ES-I3 (cell line): Measurements from ENCODE around the gene KRTAP13-1.
A peak's percentile ranks its signal among the peaks of the same experiment; 100 is the strongest.

Experiments used
- H3K36me3 ChIP-seq: 2 replicates; pipeline ENCODE4 v1.6.1; 2013; ENCODE audit warnings: mild to moderate bottlenecking, low read length, control low read depth, moderate library complexity; ENCODE audit not compliant: insufficient read depth
- H3K4me1 ChIP-seq: 2 replicates; pipeline ENCODE4 v1.6.1; 2013; ENCODE audit warnings: mild to moderate bottlenecking, control low read depth, low read length; ENCODE audit not compliant: insufficient read depth
- H3K9ac ChIP-seq: 2 replicates; pipeline ENCODE4 v1.6.1; 2013; ENCODE audit warnings: low read depth, mild to moderate bottlenecking, low read length, moderate library complexity
- H3K9me3 ChIP-seq: 2 replicates; pipeline ENCODE4 v1.6.1; 2013; ENCODE audit warnings: mild to moderate bottlenecking, low read length, moderate library complexity; ENCODE audit not compliant: control insufficient read depth, insufficient read depth

KRTAP13-1 gene

GRCh38 chr21:30395731-30396130 lies at the start of gene KRTAP13-1:
TSS of gene KRTAP13-1 (plus strand) at chr21:30396031. CDS start at chr21:30396087, 56 bp downstream.
- no peaks in the 10 kb centered on the region for H3K4me1 ChIP-seq
- no peaks in the 10 kb centered on the region for H3K9me3 ChIP-seq
- H3K36me3 ChIP-seq: no peaks in the 10 kb centered on the region
- no peak within 1 kb of the TSS for H3K9ac ChIP-seq

GRCh38 chr21:30348506-30348905 lies 47.3 kb upstream of the KRTAP13-1 start, which contains the start of gene KRTAP23-1:
TSS of gene KRTAP23-1 (minus strand) at chr21:30348606. CDS start at chr21:30348606, 0 bp downstream.
- no peak within 1 kb of the TSS for H3K9ac ChIP-seq
- no peaks in the 10 kb centered on the region for H3K9me3 ChIP-seq
- H3K4me1 ChIP-seq: no peaks in the 10 kb centered on the region
- H3K36me3 ChIP-seq: no peaks in the 10 kb centered on the region

- no peak overlapping the region for H3K9ac ChIP-seq
- H3K9me3 ChIP-seq: no peaks in the 10 kb centered on the region
- no peaks in the 10 kb centered on the region for H3K36me3 ChIP-seq
- H3K4me1 ChIP-seq: no peaks in the 10 kb centered on the region
Observed at GRCh38 chr21:30349572-30349971, 46.3 kb upstream of the KRTAP13-1 start.

- H3K9me3 ChIP-seq: no peaks in the 10 kb centered on the region
- H3K9ac ChIP-seq: no peak overlapping the region
- no peaks in the 10 kb centered on the region for H3K4me1 ChIP-seq
- no peaks in the 10 kb centered on the region for H3K36me3 ChIP-seq
Observed at GRCh38 chr21:30351534-30351933, 44.3 kb upstream of the KRTAP13-1 start.

- H3K9me3 ChIP-seq: no peaks in the 10 kb centered on the region
- H3K9ac ChIP-seq: no peak overlapping the region
- no peaks in the 10 kb centered on the region for H3K4me1 ChIP-seq
- H3K36me3 ChIP-seq: no peaks in the 10 kb centered on the region
Observed at GRCh38 chr21:30354308-30355005, 41.4 kb upstream of the KRTAP13-1 start.

- H3K9me3 ChIP-seq: no peaks in the 10 kb centered on the region
Observed at GRCh38 chr21:30355906-30356305, 39.9 kb upstream of the KRTAP13-1 start.

GRCh38 chr21:30372139-30372770 lies 23.6 kb upstream of the KRTAP13-1 start, which contains the start of gene KRTAP13-2:
TSS of gene KRTAP13-2 (minus strand) at chr21:30372271. CDS start at chr21:30372213, 58 bp downstream.
- H3K36me3 ChIP-seq: no peaks in the 10 kb centered on the region
- no peak within 1 kb of the TSS for H3K9ac ChIP-seq
- no peaks in the 10 kb centered on the region for H3K9me3 ChIP-seq
- no peaks in the 10 kb centered on the region for H3K4me1 ChIP-seq

More at GRCh38 chr21:30355906-30356305, 39.9 kb upstream of the KRTAP13-1 start:
- H3K36me3 ChIP-seq: no peaks in the 10 kb centered on the region
- H3K9ac ChIP-seq: no peak overlapping the region
- no peaks in the 10 kb centered on the region for H3K4me1 ChIP-seq

GRCh38 chr21:30382201-30382600 lies 13.6 kb upstream of the KRTAP13-1 start:
- Histone ChIP-seq H3K36me3 (no peaks in the 10 kb centered on the region), H3K4me1 (no peaks in the 10 kb centered on the region), H3K9me3 (no peaks in the 10 kb centered on the region), H3K9ac (no peak overlapping the region)

- Histone ChIP-seq H3K9me3 (no peaks in the 10 kb centered on the region), H3K4me1 (no peaks in the 10 kb centered on the region), H3K36me3 (no peaks in the 10 kb centered on the region), H3K9ac (no peak overlapping the region)
Observed at GRCh38 chr21:30391492-30392025, 4.3 kb upstream of the KRTAP13-1 start.

GRCh38 chr21:30408782-30409494 lies 13.1 kb downstream of the KRTAP13-1 start:
- Histone ChIP-seq H3K36me3 (no peaks in the 10 kb centered on the region), H3K9me3 (no peaks in the 10 kb centered on the region), H3K4me1 (no peaks in the 10 kb centered on the region), H3K9ac (peak overlapping the region; percentile 29; the same call in 1 of the 2 replicates)

- H3K9me3 ChIP-seq: no peaks in the 10 kb centered on the region; the same call in none of the 2 replicates
- no peaks in the 10 kb centered on the region for H3K4me1 ChIP-seq
- no peaks in the 10 kb centered on the region for H3K36me3 ChIP-seq
- no peak overlapping the region for H3K9ac ChIP-seq
Observed at GRCh38 chr21:30415993-30416392, 20.2 kb downstream of the KRTAP13-1 start.

GRCh38 chr21:30425826-30426225 lies 30.0 kb downstream of the KRTAP13-1 start, which contains the start of gene KRTAP13-3:
TSS of gene KRTAP13-3 (minus strand) at chr21:30425926. CDS start at chr21:30425912, 14 bp downstream.
- H3K36me3 ChIP-seq: no peaks in the 10 kb centered on the region
- no peaks in the 10 kb centered on the region; the same call in 1 of the 2 replicates for H3K9me3 ChIP-seq

GRCh38 chr21:30426731-30427130 lies 30.9 kb downstream of the KRTAP13-1 start:
- Histone ChIP-seq H3K9me3 (no peaks in the 10 kb centered on the region; the same call in 1 of the 2 replicates), H3K4me1 (peaks cover 7% of the 10 kb centered on the region; the same call in 1 of the 2 replicates), H3K9ac (no peak overlapping the region)

More at GRCh38 chr21:30425826-30426225, 30.0 kb downstream of the KRTAP13-1 start, which contains the start of gene KRTAP13-3:
- H3K9ac ChIP-seq: no peak within 1 kb of the TSS
- H3K4me1 ChIP-seq: peaks cover 7% of the 10 kb centered on the region; the same call in 1 of the 2 replicates

GRCh38 chr21:30430170-30430655 lies 34.4 kb downstream of the KRTAP13-1 start, which contains the start of gene KRTAP13-4:
TSS of gene KRTAP13-4 (plus strand) at chr21:30430220. CDS start at chr21:30430276, 56 bp downstream.
- H3K4me1 ChIP-seq: peaks cover 7% of the 10 kb centered on the region; the same call in 1 of the 2 replicates
- H3K36me3 ChIP-seq: no peaks in the 10 kb centered on the region
- H3K9ac ChIP-seq: no peak within 1 kb of the TSS
- no peaks in the 10 kb centered on the region; the same call in 1 of the 2 replicates for H3K9me3 ChIP-seq

More at GRCh38 chr21:30426731-30427130, 30.9 kb downstream of the KRTAP13-1 start:
- H3K36me3 ChIP-seq: no peaks in the 10 kb centered on the region
